Heart left ventricle (tissue), 13 donors: ENCODE results near the gene LAPTM5.

Source experiments
- CTCF ChIP-seq, 12 donors: fragments of 200-600 bp; sonication (generic) in 4 of 12; IDR thresholded peaks; one replicate each; pipeline versions ENCODE4 v1.5.0 to v1.8.0; 2018 to 2022; ENCODE audit warnings: antibody characterized with exemption in 12 of 12, mild to moderate bottlenecking in 5 of 12
- POLR2A ChIP-seq, 2 donors: fragments of 450-650 bp; IDR thresholded peaks; one replicate each; pipeline ENCODE4 v1.6.1; 2017; ENCODE audit warnings: antibody characterized with exemption in 2 of 2, mild to moderate bottlenecking in 2 of 2, moderate library complexity in 2 of 2
- donor health status: ischemic (EF 13 %, LVEDD 7.1; RV severe dilation, severe dysfunction).
- donor health status: DM: no; HTN: yes; CAD: no.
- donor health status: DM: no; HTN: no; CAD: no.
- donor health status: ischemic (EF 25% LVEDD 6.9; RV normal size, moderate dysfunction).
- donor health status: ischemic (EF 25% LVEDD 5.7; RV mildly dilated, moderate dysfunction).
- donor health status: ischemic (EF 35%, LVEDD 5.7; RV mildly dilated, moderate dysfunction).
- donor health status: nonischemic (EF 11% LVEDD 7.7; RV severe dilation, severe dysfunction).
- donor health status: DM: yes; HTN: yes; CAD: no.
- donor health status: PGD.
- donor health status: ischemic (EF 29% LVEDD 5.4; RV normal size, mild dysfunction).
- donor health status: nonischemic (EF 23%, LVEDD 6.1; RV moderate dilation, normal function).

GRCh38 chr1:30713311-30713710 is 44.3 kb downstream of the LAPTM5 start:
- TF ChIP-seq CTCF (IDR thresholded peaks at IDR 0.05) (no peak), POLR2A (IDR thresholded peaks at IDR 0.05) (no peak)
